Breast epithelium (tissue), 3 donors: Measurements from ENCODE around the gene CMTM8.

Source experiments
- CTCF ChIP-seq, 3 donors: fragments of 450-650 bp; IDR thresholded peaks; one replicate each; pipeline ENCODE4 v1.5.1; 2016 to 2017; ENCODE audit warnings: antibody characterized with exemption in 3 of 3, mild to moderate bottlenecking in 3 of 3, moderate library complexity in 3 of 3
- POLR2A ChIP-seq: fragments of 450-650 bp; IDR thresholded peaks from one replicate; pipeline ENCODE4 v1.6.1; 2016; ENCODE audit warnings: antibody characterized with exemption, mild to moderate bottlenecking, moderate library complexity

- TF ChIP-seq CTCF (IDR thresholded peaks at IDR 0.05) (no peak), POLR2A (no peak)
Observed at GRCh38 chr3:32282578-32283154, 44.2 kb downstream of the CMTM8 start.
